IMR-90 (cell line): ENCODE measurements around the gene CDH3. TPM values are rescaled to one million over a fixed set of nuclear protein-coding genes. Genes with fewer than 3 reads are reported as not detected.

Experiments used
- ATAC-seq: fragments of 200-7000 bp; cut with Tn5 transposase; 2 replicates; pipeline ENCODE4 v1.9.1; 2020; ENCODE audit warnings: low read depth, mild to moderate bottlenecking, moderate library complexity
- BruUV-seq: library from RNA; stranded (reverse); fragments of 400-500 nt; replicated peaks from 2 replicates; lab custom pipeline; 2021; lab: Mats Ljungman, UMichigan
- CTCF ChIA-PET: fragments of 300-600 bp; formaldehyde crosslinking; extraction: SDS; loops from one replicate; lab custom pipeline; 2021; ENCODE audit warnings: antibody characterized with exemption; lab: Yijun Ruan, JAX
- POLR2A ChIA-PET: fragments of 300-600 bp; sonication (Branson Sonifier 250); formaldehyde crosslinking; loops from one replicate; lab custom pipeline; 2022; ENCODE audit warnings: antibody characterized with exemption; ENCODE audit not compliant: unreplicated experiment; lab: Charles Lee
- DNase-seq: peaks from one replicate; pipeline ENCODE4 v3.0.0; 2013
- H2AFZ ChIP-seq: replicated peaks from 2 replicates; pipeline ENCODE3; 2013; ENCODE audit warnings: low read length, mild to moderate bottlenecking; ENCODE audit not compliant: poor library complexity
- H2AK5ac ChIP-seq: 2 replicates; pipeline ENCODE4 v1.6.1; 2013; ENCODE audit warnings: low read depth, low read length, inconsistent platforms
- H2AK9ac ChIP-seq: replicated peaks from 2 replicates; pipeline ENCODE3; 2013; ENCODE audit warnings: mild to moderate bottlenecking, low read depth, low read length, moderate library complexity; ENCODE audit not compliant: poor library complexity
- H2BK120ac ChIP-seq: 2 replicates; pipeline ENCODE4 v1.6.1; 2013; ENCODE audit warnings: low read depth, low read length, inconsistent platforms
- H2BK15ac ChIP-seq: 3 replicates; pipeline ENCODE4 v1.6.1; 2013; ENCODE audit warnings: low read depth, low read length, inconsistent platforms
- H2BK20ac ChIP-seq: 2 replicates; pipeline ENCODE4 v1.6.1; 2013; ENCODE audit warnings: low read depth, mild to moderate bottlenecking, inconsistent platforms, low read length, moderate library complexity
- H2BK5ac ChIP-seq: 2 replicates; pipeline ENCODE4 v1.6.1; 2013; ENCODE audit warnings: mild to moderate bottlenecking, low read depth, low read length, inconsistent platforms; ENCODE audit not compliant: poor library complexity, severe bottlenecking
- H3K14ac ChIP-seq: replicated peaks from 2 replicates; pipeline ENCODE4 v1.6.1; 2013; ENCODE audit warnings: low read depth, low read length, inconsistent platforms
- H3K18ac ChIP-seq: 2 replicates; pipeline ENCODE4 v1.6.1; 2013; ENCODE audit warnings: low read depth, low read length, control low read depth
- H3K23ac ChIP-seq: 2 replicates; pipeline ENCODE4 v1.6.1; 2013; ENCODE audit warnings: low read depth, low read length, inconsistent platforms
- H3K27ac ChIP-seq: 2 replicates; pipeline ENCODE4 v1.5.1; 2013; ENCODE audit warnings: mild to moderate bottlenecking, control low read depth, low read length; ENCODE audit not compliant: insufficient read depth
- H3K27me3 ChIP-seq: 2 replicates; pipeline ENCODE4 v1.6.1; 2013; ENCODE audit warnings: low read length; ENCODE audit not compliant: control insufficient read depth, insufficient read depth
- H3K36me3 ChIP-seq: 2 replicates; pipeline ENCODE4 v1.6.1; 2013; ENCODE audit warnings: low read length, mixed read lengths; ENCODE audit not compliant: control insufficient read depth, insufficient read depth
- H3K4ac ChIP-seq: 2 replicates; pipeline ENCODE4 v1.6.1; 2013; ENCODE audit warnings: low read depth, low read length, inconsistent platforms
- H3K4me1 ChIP-seq: 2 replicates; pipeline ENCODE4 v1.6.1; 2013; ENCODE audit warnings: low read length, mixed read lengths; ENCODE audit not compliant: control insufficient read depth, insufficient read depth
- H3K4me2 ChIP-seq: 2 replicates; pipeline ENCODE4 v1.6.1; 2013; ENCODE audit warnings: low read depth, mild to moderate bottlenecking, control low read depth, low read length, moderate library complexity
- H3K4me3 ChIP-seq: 2 replicates; pipeline ENCODE4 v1.5.1; 2013; ENCODE audit warnings: low read depth, mild to moderate bottlenecking, control low read depth, low read length, moderate library complexity; ENCODE audit not compliant: insufficient read depth
- H3K56ac ChIP-seq: 2 replicates; pipeline ENCODE4 v1.6.1; 2013; ENCODE audit warnings: low read length, inconsistent platforms; ENCODE audit not compliant: insufficient read depth; ENCODE audit errors: extremely low read depth
- H3K79me1 ChIP-seq, 2 experiments: 2 replicates each; pipeline ENCODE4 v1.6.1; 2013; ENCODE audit warnings: low read length in 2 of 2, inconsistent platforms in 1 of 2, low read depth in 1 of 2
- H3K9ac ChIP-seq: 2 replicates; pipeline ENCODE4 v1.6.1; 2013; ENCODE audit warnings: low read depth, low read length, control low read depth
- H3K9me1 ChIP-seq: 2 replicates; pipeline ENCODE4 v1.6.1; 2013; ENCODE audit warnings: low read length, inconsistent platforms; ENCODE audit not compliant: insufficient read depth
- H3K9me3 ChIP-seq: 2 replicates; pipeline ENCODE4 v1.6.1; 2013; ENCODE audit warnings: low read length; ENCODE audit not compliant: control insufficient read depth, insufficient read depth
- H4K20me1 ChIP-seq: 2 replicates; pipeline ENCODE4 v1.6.1; 2013; ENCODE audit warnings: low read length, inconsistent platforms; ENCODE audit not compliant: insufficient read depth
- H4K5ac ChIP-seq: 2 replicates; pipeline ENCODE4 v1.6.1; 2013; ENCODE audit warnings: mild to moderate bottlenecking, low read depth, low read length, control low read depth
- H4K8ac ChIP-seq, 2 experiments: 2 replicates each; pipeline ENCODE4 v1.6.1; 2013; ENCODE audit warnings: low read depth in 2 of 2, low read length in 2 of 2, control low read depth in 1 of 2, inconsistent platforms in 1 of 2
- H4K91ac ChIP-seq: 2 replicates; pipeline ENCODE4 v1.6.1; 2013; ENCODE audit warnings: low read depth, low read length, inconsistent platforms; ENCODE audit not compliant: insufficient read depth
- BHLHE40 ChIP-seq: fragments of 150-350 bp; IDR thresholded peaks from 2 replicates; pipeline ENCODE4 v1.6.1; 2016; ENCODE audit warnings: mild to moderate bottlenecking, low read depth, low read length
- CEBPB ChIP-seq: IDR thresholded peaks from 2 replicates; pipeline ENCODE4 v1.6.1; 2012; ENCODE audit warnings: low read depth, low read length, improper control_type of control experiment
- CTCF ChIP-seq: conservative IDR thresholded peaks from 2 replicates; pipeline ENCODE4 v1.5.1; 2012; ENCODE audit warnings: mild to moderate bottlenecking, low read depth, low read length, improper control_type of control experiment
- FOS ChIP-seq: fragments of 150-350 bp; IDR thresholded peaks from 2 replicates; pipeline ENCODE4 v1.6.1; 2016; ENCODE audit warnings: low read depth, low read length
- MAZ ChIP-seq: IDR thresholded peaks from 2 replicates; pipeline ENCODE4 v1.6.1; 2012; ENCODE audit warnings: low read depth, mild to moderate bottlenecking, low read length, improper control_type of control experiment, moderate library complexity, borderline replicate concordance
- MXI1 ChIP-seq: IDR thresholded peaks from 2 replicates; pipeline ENCODE4 v1.6.1; 2012; ENCODE audit warnings: low read depth, mild to moderate bottlenecking, low read length, moderate library complexity, borderline replicate concordance
- POLR2A ChIP-seq: IDR thresholded peaks from 2 replicates; pipeline ENCODE4 v1.6.1; 2012; ENCODE audit warnings: mild to moderate bottlenecking, low read depth, low read length
- SMC3 ChIP-seq: fragments of 150-350 bp; IDR thresholded peaks from 2 replicates; pipeline ENCODE4 v1.6.1; 2016; ENCODE audit warnings: low read depth, mild to moderate bottlenecking, antibody characterized with exemption, low read length, moderate library complexity
- WGBS, 2 experiments: methylation state at CpG; one replicate each; pipeline versions ENCODE4 v1.1.5 to v1.1.7; 2013; ENCODE audit warnings: missing lambda C conversion rate in 2 of 2; ENCODE audit not compliant: insufficient read length in 1 of 2; ENCODE audit errors: extremely low coverage in 2 of 2; 5-methylcytosine and 5-hydroxymethylcytosine counted together
- dilution Hi-C: fragments of 300-500 bp; cut with HindIII; formaldehyde crosslinking; loops from one replicate; pipeline ENCODE4 v1.14.3; 2018; ENCODE audit warnings: low sequenced_read_pairs; ENCODE audit not compliant: unreplicated experiment
- in situ Hi-C: fragments of 300-500 bp; cut with MboI; formaldehyde crosslinking; loops from 3 replicates; pipeline ENCODE4 v1.14.3; 2019; ENCODE audit warnings: low sequenced_read_pairs, inconsistent platforms, mixed read lengths
- intact Hi-C: fragments of 100-400 bp; cut with micrococcal nuclease; formaldehyde crosslinking; loops from 2 replicates; pipeline ENCODE4 v1.10.0; 2022
- polyA plus RNA-seq, 3 experiments: library from polyadenylated mRNA; depleted of rRNA; stranded (reverse); fragments of >200 nt; gene quantifications; 2 replicates each; pipeline ENCODE4 v1.2.3, GENCODE V29; 2012; ENCODE audit warnings: low replicate concordance in 1 of 3
- total RNA-seq: library from RNA; depleted of rRNA; stranded (reverse); fragments of >200 nt; gene quantifications from 2 replicates; pipeline ENCODE4 v1.2.3, GENCODE V29; 2012
- TF ChIP-seq, protein P1 (sequence below): fragments of 150-350 bp; IDR thresholded peaks from 2 replicates; pipeline ENCODE4 v1.6.1; 2017; ENCODE audit warnings: mild to moderate bottlenecking, antibody characterized with exemption, low read length, low read depth

CDH3 gene
- total and polyA plus RNA-seq, 2 of the 4 experiments (the other 2 are of a cell fraction): not detected

DNA sequence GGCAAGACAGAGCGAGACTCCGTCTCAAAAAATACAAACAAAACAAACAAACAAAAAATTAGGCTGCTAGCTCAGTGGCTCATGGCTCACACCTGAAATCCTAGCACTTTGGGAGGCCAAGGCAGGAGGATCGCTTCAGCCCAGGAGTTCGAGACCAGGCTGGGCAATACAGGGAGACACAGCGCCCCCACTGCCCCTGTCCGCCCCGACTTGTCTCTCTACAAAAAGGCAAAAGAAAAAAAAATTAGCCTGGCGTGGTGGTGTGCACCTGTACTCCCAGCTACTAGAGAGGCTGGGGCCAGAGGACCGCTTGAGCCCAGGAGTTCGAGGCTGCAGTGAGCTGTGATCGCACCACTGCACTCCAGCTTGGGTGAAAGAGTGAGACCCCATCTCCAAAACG, 91.5 kb downstream of the CDH3 start:
- Histone ChIP-seq H2AFZ (no peak overlapping the region), H4K8ac (no peak overlapping the region), H2BK15ac (no peak overlapping the region), H3K18ac (no peak overlapping the region), H3K4ac (no peak overlapping the region), H3K4me3 (no peak overlapping the region), H3K14ac (no peak overlapping the region), H3K9me1 (no peaks in the 10 kb centered on the region), H3K27ac (no peak overlapping the region), H2BK120ac (no peak overlapping the region), H3K9me3 (peaks cover 4% of the 10 kb centered on the region; the same call in 1 of the 2 replicates), H3K23ac (no peak overlapping the region), H2BK20ac (no peak overlapping the region), H2BK5ac (no peak overlapping the region), H3K4me1 (no peaks in the 10 kb centered on the region), H2AK9ac (no peak overlapping the region), H3K27me3 (peaks cover 53% of the 10 kb centered on the region), H4K20me1 (no peaks in the 10 kb centered on the region), H3K9ac (no peak overlapping the region), H3K56ac (no peak overlapping the region), H3K79me1 (no peaks in the 10 kb centered on the region), H4K5ac (no peak overlapping the region), H3K36me3 (no peaks in the 10 kb centered on the region), H4K91ac (no peak overlapping the region), H3K4me2 (no peak overlapping the region), H2AK5ac (no peak overlapping the region)
- in situ Hi-C loops (no loop called here), intact Hi-C loops (no loop called here), dilution Hi-C loops (no loop called here)
- DNase-seq: no peak
- ChIA-PET POLR2A (interaction anchor here (0.6 kb wide), 2 partner anchors 87 to 650 kb away, joined by 4 to 18 read pairs; no protein-coding TSS in a partner anchor), CTCF (no interaction called here)
- no TSS peak for BruUV-seq
- 82% methylated on average over 5 of the region's 12 CpGs; no CpG with 5 or more reads in 1 of the 2 experiments for WGBS, 2 experiments
- TF ChIP-seq POLR2A: no peak
- TF ChIP-seq, protein P1, sequence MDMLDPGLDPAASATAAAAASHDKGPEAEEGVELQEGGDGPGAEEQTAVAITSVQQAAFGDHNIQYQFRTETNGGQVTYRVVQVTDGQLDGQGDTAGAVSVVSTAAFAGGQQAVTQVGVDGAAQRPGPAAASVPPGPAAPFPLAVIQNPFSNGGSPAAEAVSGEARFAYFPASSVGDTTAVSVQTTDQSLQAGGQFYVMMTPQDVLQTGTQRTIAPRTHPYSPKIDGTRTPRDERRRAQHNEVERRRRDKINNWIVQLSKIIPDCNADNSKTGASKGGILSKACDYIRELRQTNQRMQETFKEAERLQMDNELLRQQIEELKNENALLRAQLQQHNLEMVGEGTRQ: no peak
- TF ChIP-seq BHLHE40: no peak
- no peak for TF ChIP-seq MAZ
- no peak for TF ChIP-seq CEBPB
- no peak for TF ChIP-seq SMC3
- no peak for TF ChIP-seq MXI1
- no peak for TF ChIP-seq CTCF
- TF ChIP-seq FOS: no peak
- ATAC-seq: no peak
